ENCODE results near the gene ABCC10.
"Not testable (repeated sequence)": the region's sequence is repeated elsewhere in the genome, so short reads cannot be mapped to it uniquely, and the experiment has no call there.

ABCC10 gene

DNA sequence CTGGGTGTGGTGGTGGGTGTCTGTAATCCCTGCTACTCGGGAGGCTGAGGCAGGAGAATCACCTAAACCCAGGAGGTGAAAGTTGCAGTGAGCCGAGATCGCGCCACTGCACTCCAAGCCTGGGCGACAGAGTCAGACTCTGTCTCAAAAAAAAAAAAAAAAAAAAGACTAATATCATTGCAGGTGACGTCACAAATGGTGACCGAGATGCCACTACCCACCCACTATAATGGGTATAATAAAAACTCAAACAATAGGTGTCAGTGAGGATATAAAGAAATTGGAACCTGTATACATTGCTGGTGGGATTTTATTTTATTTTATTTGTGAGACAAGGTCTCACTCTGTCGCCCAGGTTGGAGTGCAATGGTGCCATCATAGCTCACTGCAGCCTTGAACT, 12.1 kb upstream of the ABCC10 start:
- not testable (repeated sequence) for H3K4me1 ChIP-seq (ENCODE audit: control insufficient read depth, insufficient read depth, low read length); H3K9ac ChIP-seq (ENCODE audit: low read depth, low read length); H3K4me2 ChIP-seq (ENCODE audit: low read length); H3K9me3 ChIP-seq (replicated peaks; ENCODE audit: low read length); H3K4me3 ChIP-seq (ENCODE audit: low read length); H3K36me3 ChIP-seq (ENCODE audit: insufficient read depth, low read length)
- peaks cover 36% of the 10 kb centered on the region for H3K27me3 ChIP-seq (ENCODE audit: control insufficient read depth, insufficient read depth, low read length)

- no peak overlapping the region for H3K9ac ChIP-seq (ENCODE audit: low read depth, low read length)
- H3K36me3 ChIP-seq (ENCODE audit: insufficient read depth, low read length): no peaks in the 10 kb centered on the region
- no peak overlapping the region for H3K4me3 ChIP-seq (ENCODE audit: low read length)
- H3K4me1 ChIP-seq (ENCODE audit: control insufficient read depth, insufficient read depth, low read length): no peaks in the 10 kb centered on the region
- H3K27me3 ChIP-seq (ENCODE audit: control insufficient read depth, insufficient read depth, low read length): peaks cover 39% of the 10 kb centered on the region
- peaks cover 5% of the 10 kb centered on the region for H3K9me3 ChIP-seq (replicated peaks; ENCODE audit: low read length)
- no peak overlapping the region for H3K4me2 ChIP-seq (ENCODE audit: low read length)
Measured at GRCh38 chr6:43416935-43417334, 10.4 kb upstream of the ABCC10 start.

DNA sequence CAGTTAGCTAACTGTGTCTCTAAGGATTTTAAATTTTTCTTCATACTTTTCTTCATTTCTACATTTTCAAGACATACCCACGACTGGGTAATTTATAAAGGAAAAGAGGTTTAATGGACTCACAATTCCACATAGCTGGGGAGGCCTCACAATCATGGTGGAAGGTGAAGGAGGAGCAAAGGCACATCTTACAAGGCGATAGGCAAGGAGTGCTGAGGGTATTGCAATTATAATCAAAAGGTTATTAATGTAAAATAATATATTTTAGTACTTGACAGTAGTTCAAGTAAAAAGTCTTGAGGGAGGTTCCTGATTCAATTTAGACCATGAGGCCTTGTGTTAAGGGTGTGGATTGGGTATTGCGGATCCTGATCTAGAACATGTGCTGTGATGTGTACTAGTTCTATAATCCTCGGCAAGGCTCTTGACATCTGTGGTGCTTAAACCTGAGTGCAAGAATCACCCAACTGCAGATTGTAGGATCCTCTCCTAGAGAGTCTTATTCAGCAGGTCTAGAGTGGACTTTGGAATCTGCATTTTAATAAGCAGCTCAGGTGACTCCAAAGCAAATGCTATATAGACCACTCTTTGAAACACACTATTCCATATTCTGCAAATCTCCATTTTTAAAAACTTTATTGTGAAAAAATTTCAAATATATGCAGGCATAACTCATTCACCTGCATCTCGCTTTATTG, 7.2 kb upstream of the ABCC10 start:
- H3K4me2 ChIP-seq (ENCODE audit: low read length): no peak overlapping the region
- H3K9me3 ChIP-seq (replicated peaks; ENCODE audit: low read length): no peaks in the 10 kb centered on the region
- peaks cover 25% of the 10 kb centered on the region for H3K27me3 ChIP-seq (ENCODE audit: control insufficient read depth, insufficient read depth, low read length)
- H3K36me3 ChIP-seq (ENCODE audit: insufficient read depth, low read length): no peaks in the 10 kb centered on the region
- no peaks in the 10 kb centered on the region for H3K4me1 ChIP-seq (ENCODE audit: control insufficient read depth, insufficient read depth, low read length)
- H3K9ac ChIP-seq (ENCODE audit: low read depth, low read length): no peak overlapping the region
- no peak overlapping the region for H3K4me3 ChIP-seq (ENCODE audit: low read length)

DNA sequence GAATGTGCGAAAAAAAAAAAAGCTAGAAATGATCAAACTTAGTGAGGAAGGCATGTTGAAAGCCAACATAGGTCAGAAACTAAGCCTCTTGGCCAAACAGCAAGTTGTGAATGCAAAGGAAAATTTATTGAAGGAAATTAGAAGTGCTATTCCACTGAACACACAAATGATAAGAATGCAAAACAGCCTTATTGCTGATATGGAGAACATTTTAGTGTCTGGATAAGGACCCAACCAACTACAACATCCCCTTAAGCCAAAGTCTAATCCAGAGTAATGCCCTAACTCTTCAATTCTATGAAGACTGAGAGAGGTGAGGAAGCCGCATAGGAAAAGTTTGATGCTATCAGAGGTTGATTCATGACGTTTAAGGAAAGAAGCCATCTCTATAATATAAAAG, 5.5 kb upstream of the ABCC10 start:
- Histone ChIP-seq H3K4me3 (ENCODE audit: low read length) (no peak overlapping the region), H3K9me3 (replicated peaks; ENCODE audit: low read length) (no peaks in the 10 kb centered on the region), H3K9ac (ENCODE audit: low read depth, low read length) (no peak overlapping the region), H3K4me2 (ENCODE audit: low read length) (no peak overlapping the region), H3K27me3 (ENCODE audit: control insufficient read depth, insufficient read depth, low read length) (peaks cover 22% of the 10 kb centered on the region), H3K4me1 (ENCODE audit: control insufficient read depth, insufficient read depth, low read length) (peaks cover under 1% of the 10 kb centered on the region), H3K36me3 (ENCODE audit: insufficient read depth, low read length) (no peaks in the 10 kb centered on the region)

- H3K36me3 ChIP-seq (ENCODE audit: insufficient read depth, low read length); H3K4me2 ChIP-seq (ENCODE audit: low read length); H3K9me3 ChIP-seq (replicated peaks; ENCODE audit: low read length); H3K4me3 ChIP-seq (ENCODE audit: low read length); H3K27me3 ChIP-seq (ENCODE audit: control insufficient read depth, insufficient read depth, low read length); H3K9ac ChIP-seq (ENCODE audit: low read depth, low read length): not testable (repeated sequence)
- H3K4me1 ChIP-seq (ENCODE audit: control insufficient read depth, insufficient read depth, low read length): peaks cover 19% of the 10 kb centered on the region
Measured at GRCh38 chr6:43425083-43425482, 2.3 kb upstream of the ABCC10 start.

- Histone ChIP-seq H3K9ac (ENCODE audit: low read depth, low read length) (peak overlapping the region; percentile 88), H3K9me3 (replicated peaks; ENCODE audit: low read length) (no peaks in the 10 kb centered on the region), H3K36me3 (ENCODE audit: insufficient read depth, low read length) (peaks cover 4% of the 10 kb centered on the region), H3K4me2 (ENCODE audit: low read length) (peak overlapping the region; percentile 90), H3K27me3 (ENCODE audit: control insufficient read depth, insufficient read depth, low read length) (no peaks in the 10 kb centered on the region), H3K4me1 (ENCODE audit: control insufficient read depth, insufficient read depth, low read length) (peaks cover 19% of the 10 kb centered on the region), H3K4me3 (ENCODE audit: low read length) (peak overlapping the region; percentile 95)
Measured at GRCh38 chr6:43426928-43427405, 374 bp upstream of the ABCC10 start.

DNA sequence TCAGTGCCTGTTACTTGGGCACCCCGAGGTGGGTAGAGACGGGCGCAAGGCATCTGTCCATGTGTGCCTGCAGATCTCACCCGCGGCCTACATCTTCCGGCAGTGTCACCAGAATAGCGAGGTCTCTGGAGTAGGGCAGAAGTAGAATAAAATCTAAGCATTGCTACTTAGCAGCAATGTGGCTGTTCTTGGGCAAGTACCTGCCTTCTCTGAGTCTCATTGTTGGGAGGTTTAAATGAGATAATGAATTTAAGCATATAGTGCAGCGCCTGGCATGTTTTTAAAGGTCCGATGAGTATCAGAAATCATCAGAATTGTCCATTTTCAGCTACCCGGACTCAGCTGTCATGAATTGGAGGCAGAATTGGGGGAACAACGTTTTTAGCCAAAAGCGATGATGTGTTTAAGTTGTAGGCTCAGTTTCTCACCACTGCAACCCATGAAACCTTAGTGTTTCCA, 800 bp downstream of the ABCC10 start:
- Histone ChIP-seq H3K4me1 (ENCODE audit: control insufficient read depth, insufficient read depth, low read length) (peaks cover 19% of the 10 kb centered on the region), H3K9ac (ENCODE audit: low read depth, low read length) (peak overlapping the region; percentile 88), H3K36me3 (ENCODE audit: insufficient read depth, low read length) (peaks cover 16% of the 10 kb centered on the region), H3K27me3 (ENCODE audit: control insufficient read depth, insufficient read depth, low read length) (no peaks in the 10 kb centered on the region), H3K4me3 (ENCODE audit: low read length) (peak overlapping the region; percentile 95), H3K4me2 (ENCODE audit: low read length) (peak overlapping the region; percentile 90), H3K9me3 (replicated peaks; ENCODE audit: low read length) (no peaks in the 10 kb centered on the region)

GRCh38 chr6:43428874-43429273, 1.5 kb downstream of the ABCC10 start:
- Histone ChIP-seq H3K9me3 (replicated peaks; ENCODE audit: low read length) (no peaks in the 10 kb centered on the region), H3K4me3 (ENCODE audit: low read length) (peak overlapping the region; percentile 95), H3K36me3 (ENCODE audit: insufficient read depth, low read length) (peaks cover 23% of the 10 kb centered on the region), H3K4me2 (ENCODE audit: low read length) (peak overlapping the region; percentile 90), H3K4me1 (ENCODE audit: control insufficient read depth, insufficient read depth, low read length) (peaks cover 19% of the 10 kb centered on the region), H3K27me3 (ENCODE audit: control insufficient read depth, insufficient read depth, low read length) (no peaks in the 10 kb centered on the region), H3K9ac (ENCODE audit: low read depth, low read length) (peak overlapping the region; percentile 88)

- no peaks in the 10 kb centered on the region for H3K27me3 ChIP-seq (ENCODE audit: control insufficient read depth, insufficient read depth, low read length)
- no peaks in the 10 kb centered on the region for H3K9me3 ChIP-seq (replicated peaks; ENCODE audit: low read length)
- peaks cover 31% of the 10 kb centered on the region for H3K4me1 ChIP-seq (ENCODE audit: control insufficient read depth, insufficient read depth, low read length)
- H3K36me3 ChIP-seq (ENCODE audit: insufficient read depth, low read length): peaks cover 34% of the 10 kb centered on the region
- H3K4me3 ChIP-seq (ENCODE audit: low read length): no peak overlapping the region
- no peak overlapping the region for H3K4me2 ChIP-seq (ENCODE audit: low read length)
- H3K9ac ChIP-seq (ENCODE audit: low read depth, low read length): no peak overlapping the region
Measured at GRCh38 chr6:43432009-43432945, 4.9 kb downstream of the ABCC10 start.

DNA sequence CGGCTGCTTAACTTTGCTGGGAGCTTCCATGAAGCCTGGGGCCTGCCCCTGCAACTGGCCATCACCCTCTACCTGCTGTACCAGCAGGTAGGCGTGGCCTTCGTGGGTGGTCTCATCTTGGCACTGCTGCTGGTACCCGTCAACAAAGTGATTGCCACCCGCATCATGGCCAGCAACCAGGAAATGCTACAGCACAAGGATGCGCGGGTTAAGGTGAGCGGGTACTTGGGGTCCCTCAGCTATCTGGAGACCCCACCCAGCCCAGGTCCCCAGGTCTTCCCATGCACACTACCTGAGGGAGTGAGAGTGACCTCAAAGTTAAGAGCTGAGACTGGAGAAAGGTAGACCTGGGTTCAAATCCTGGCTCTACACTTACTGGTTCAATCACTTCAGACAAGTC, 5.8 kb downstream of the ABCC10 start:
- H3K27me3 ChIP-seq (ENCODE audit: control insufficient read depth, insufficient read depth, low read length): no peaks in the 10 kb centered on the region
- peaks cover 42% of the 10 kb centered on the region for H3K36me3 ChIP-seq (ENCODE audit: insufficient read depth, low read length)
- no peaks in the 10 kb centered on the region for H3K9me3 ChIP-seq (replicated peaks; ENCODE audit: low read length)
- H3K9ac ChIP-seq (ENCODE audit: low read depth, low read length): no peak overlapping the region
- no peak overlapping the region for H3K4me2 ChIP-seq (ENCODE audit: low read length)
- no peak overlapping the region for H3K4me3 ChIP-seq (ENCODE audit: low read length)
- H3K4me1 ChIP-seq (ENCODE audit: control insufficient read depth, insufficient read depth, low read length): peaks cover 31% of the 10 kb centered on the region

GRCh38 chr6:43434001-43434840, 6.9 kb downstream of the ABCC10 start:
- Histone ChIP-seq H3K4me3 (ENCODE audit: low read length) (no peak overlapping the region), H3K9me3 (replicated peaks; ENCODE audit: low read length) (no peaks in the 10 kb centered on the region), H3K9ac (ENCODE audit: low read depth, low read length) (no peak overlapping the region), H3K27me3 (ENCODE audit: control insufficient read depth, insufficient read depth, low read length) (no peaks in the 10 kb centered on the region), H3K4me2 (ENCODE audit: low read length) (no peak overlapping the region), H3K36me3 (ENCODE audit: insufficient read depth, low read length) (peaks cover 51% of the 10 kb centered on the region), H3K4me1 (ENCODE audit: control insufficient read depth, insufficient read depth, low read length) (peaks cover 21% of the 10 kb centered on the region)
